AG20443 (cell line): ENCODE results near the gene TIMM22.

Experiments used
- DNase-seq: peaks from one replicate; pipeline ENCODE4 v3.0.0; 2012; ENCODE audit warnings: low spot score, mixed read lengths

TIMM22 gene

DNA sequence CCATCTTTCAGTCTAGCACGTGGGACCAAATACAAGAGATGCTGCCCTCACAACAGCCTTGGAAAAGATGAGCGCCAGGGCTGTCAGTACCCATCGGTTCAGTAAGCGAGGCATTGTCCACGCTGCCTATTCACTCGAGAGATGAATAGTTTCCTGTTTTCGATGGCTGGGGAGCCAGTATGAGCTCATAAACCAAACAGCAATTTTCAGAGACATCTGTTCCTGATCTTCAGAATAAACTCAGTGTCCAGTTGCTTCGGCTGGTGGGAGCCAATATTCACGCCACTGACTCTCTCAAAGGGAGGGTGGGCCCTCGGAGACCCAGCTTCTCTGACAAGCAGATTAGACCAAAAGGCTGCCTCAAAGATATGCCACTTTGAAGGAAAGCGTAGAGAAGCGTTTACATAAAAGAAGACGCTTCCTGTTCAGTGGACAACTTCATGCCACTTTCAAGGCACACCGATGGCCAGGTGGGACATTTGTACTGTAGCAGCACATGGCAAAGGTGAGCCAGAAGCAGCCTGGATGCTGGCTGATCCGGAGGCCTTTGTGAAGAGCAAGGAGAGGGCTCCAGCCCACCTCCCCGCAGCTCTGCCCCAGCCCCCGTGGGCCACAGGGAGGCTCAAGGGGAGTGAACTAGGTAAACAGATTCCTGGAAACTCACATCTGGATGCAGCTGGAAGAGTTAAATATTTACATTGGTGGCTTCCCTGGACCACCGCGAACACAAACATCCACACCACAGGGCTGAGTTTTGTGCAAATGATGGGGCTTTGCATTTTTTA is 6.0 kb downstream of the TIMM22 start:
- DNase-seq = peak; percentile 80

DNA sequence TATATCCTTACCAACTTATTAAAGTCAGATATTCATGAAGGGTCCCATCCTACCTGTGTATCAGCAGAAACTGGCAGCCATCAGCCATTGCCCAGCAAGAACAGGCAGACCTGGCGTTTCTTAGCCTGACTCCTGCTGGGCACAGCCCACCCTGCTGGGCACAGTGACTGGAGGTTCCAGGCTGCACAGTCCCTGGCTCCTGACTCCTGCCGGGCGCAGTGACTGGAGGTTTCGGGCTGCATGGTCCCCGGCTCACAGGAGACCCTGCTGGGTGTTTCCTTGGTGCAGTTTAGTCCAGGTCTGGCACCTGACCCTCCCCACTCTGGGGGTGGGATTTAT is 6.7 kb downstream of the TIMM22 start:
- DNase-seq = no peak

DNA sequence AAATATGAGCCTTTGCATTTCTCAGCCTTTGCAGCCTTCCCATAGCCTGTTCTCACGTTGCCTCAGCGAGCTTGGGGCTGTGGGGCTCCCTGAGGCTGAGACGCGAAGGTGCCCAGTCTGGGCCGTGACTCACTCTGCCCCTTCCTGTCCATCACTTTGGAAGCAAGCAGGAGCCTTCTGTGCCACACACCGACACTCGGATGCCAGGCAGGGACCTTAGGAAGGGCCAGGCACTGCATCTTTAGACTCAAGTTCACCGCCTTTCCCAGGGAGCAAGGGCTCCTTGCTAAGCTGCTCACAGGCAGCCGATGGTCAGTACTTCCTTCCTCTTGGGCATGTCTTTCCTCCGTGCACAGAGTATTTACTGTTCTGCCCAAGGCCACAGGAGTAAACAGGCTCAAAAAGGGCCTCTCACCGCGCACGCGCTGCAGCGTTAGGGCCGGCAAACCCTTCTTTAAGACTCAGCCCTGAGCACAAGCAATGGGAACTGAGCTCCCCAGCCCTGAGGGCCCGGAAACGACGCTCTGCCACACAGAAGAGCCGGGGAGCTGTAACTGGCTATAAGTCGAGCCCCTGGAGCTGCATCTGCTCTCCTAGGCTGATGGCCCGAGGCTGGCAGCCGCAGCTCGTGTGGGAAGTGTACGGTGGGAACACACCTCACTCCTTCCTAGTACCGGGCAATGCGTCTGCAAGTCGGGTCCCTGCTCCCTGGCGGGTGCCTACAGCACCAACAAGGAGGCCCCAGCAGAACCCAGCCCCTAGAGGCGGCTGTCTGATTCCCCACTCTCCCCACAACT is 7.2 kb downstream of the TIMM22 start:
- DNase-seq = no peak

DNA sequence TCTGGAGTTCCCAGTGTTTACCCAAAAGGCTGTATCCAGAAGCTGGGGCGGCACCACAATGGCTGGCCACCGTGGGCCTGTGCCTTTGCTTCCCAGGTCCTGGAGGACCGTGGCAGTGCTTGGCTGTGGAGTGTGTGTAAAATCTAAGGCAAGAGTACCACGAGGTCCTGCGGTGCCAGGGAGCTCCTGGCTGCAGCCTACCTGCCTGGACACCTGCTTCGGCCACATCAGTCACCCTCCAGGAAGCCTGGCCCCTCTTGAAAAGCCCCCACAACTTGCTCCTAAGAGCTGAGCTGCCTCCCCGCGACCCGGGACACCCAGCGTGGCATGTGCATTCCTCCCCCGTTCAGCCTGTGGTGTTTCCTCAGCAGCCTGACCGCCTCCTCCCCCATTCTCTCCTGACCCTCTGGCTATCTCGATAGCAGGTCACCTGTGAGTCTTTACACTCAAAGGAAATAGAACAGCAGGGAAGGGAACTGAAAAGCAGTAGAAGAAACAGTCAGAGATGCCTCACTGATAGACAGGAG is 7.9 kb downstream of the TIMM22 start:
- no peak for DNase-seq

DNA sequence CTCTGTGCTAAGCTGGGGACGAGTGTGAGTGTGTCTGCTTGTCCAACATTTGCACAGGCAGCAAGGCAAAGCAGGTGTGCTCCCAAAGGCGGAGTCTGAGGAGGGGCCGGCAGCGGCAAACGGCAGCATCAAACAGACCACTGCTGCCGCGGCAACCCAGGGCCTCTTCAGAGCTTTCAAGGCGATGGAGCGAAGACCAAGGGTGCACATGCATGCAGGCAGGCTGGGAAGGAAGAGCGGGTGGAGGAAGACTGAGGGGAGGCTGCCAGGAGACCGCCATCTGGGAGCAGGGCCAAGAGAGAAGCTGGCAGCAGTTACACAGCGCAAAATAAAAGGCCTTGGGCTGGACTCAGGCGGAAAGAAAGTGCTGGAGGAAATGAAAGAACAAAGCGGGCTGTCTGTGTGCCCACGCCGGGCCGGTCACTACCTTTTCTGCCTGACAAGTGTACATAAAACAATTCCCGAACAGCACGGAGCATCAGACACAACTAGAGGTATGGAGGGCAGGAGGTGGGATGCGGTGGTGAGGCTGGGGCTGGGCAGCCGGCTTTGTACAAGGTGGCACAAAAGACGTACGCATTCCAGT is 8.5 kb downstream of the TIMM22 start:
- DNase-seq = peak; percentile 50

DNA sequence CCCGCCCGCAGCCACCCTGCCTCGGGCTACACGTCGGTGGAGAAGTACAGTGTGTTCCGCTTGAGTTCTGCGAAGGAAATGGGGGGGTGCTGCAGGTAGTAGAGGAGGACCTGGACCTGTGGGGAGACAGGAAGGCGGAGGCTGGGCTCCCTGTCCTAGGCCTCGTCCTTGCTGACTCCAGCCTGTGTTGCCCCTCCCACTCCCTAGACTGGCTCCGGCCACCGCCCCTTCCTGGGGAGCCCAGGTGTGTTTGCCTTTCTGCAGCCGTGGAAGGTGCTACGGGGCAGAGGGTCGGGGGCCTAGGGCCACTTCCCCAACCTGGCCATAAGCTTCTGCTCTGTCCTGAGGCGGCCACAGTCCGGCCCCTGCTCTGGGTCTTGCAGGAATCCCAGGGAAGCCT is 9.1 kb downstream of the TIMM22 start:
- DNase-seq = no peak

DNA sequence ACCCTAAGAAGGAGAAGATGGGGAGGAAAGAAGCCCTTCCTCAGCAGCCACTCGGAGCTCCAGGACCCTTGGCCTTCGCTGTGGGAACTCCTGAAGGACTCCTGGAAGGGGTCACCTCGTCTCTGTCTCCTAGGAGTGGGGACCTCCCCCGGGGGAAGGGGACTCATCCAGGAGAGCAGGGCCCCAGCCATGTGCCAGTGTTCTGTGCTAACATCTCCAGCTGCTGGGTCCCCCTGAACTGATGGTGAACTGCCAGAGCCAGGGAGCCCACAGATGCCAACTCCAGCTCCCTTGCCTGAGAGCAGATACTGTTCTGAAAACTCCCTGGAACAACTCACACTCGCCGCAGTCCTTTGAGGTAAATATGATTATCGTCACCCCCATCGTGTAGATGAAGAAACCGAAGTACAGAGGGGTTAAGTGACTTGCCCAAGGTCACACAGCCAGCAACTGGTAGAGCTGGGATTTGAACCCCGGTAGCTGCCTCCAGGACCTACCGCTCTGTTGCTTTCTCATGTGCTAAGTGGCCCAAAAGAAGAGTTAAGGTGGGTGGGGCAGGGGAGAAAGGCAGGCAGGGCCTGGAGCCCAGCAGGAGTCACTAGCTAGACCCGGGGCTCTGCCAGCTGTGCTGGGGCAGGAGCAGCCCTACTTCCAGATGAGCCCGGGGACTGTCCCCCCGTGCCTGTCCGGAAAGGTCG is 10.5 kb downstream of the TIMM22 start:
- no peak for DNase-seq

DNA sequence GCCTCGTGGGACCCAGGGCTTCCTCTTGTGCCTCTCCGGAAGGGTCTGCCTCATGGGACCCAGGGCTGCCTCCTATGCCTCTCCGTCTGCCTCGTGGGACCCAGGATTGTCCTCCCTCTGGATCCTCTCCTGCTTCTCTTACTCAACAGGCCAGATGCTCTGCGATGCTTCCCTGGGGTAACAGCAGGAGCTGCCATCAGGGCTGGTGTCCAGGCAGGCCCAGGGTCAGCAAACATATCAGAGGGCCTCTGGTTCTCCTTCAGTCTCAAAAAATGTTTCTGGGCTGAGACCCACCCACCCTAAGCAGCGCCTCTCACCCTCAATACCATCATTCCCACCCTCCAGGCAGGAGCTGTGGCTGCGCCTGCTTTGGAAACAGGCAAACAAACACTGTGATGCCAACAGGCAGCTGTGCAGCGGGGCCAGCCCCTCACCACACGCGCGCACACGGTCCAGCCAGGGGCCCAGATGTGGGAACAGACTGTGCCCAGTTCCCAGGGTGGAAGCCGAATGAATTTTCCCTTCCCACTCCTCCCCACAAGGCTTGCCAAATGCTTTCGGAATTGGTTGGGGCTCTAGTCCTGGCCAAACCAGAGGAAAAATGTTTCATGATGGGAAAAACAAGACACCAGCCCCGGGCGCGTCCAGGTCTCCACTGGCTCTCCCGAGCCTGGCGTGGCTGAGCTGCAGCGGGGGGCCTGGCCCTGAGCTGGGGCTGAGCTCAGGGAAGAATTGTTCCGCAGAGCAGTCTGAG is 11.3 kb downstream of the TIMM22 start:
- DNase-seq = no peak

DNA sequence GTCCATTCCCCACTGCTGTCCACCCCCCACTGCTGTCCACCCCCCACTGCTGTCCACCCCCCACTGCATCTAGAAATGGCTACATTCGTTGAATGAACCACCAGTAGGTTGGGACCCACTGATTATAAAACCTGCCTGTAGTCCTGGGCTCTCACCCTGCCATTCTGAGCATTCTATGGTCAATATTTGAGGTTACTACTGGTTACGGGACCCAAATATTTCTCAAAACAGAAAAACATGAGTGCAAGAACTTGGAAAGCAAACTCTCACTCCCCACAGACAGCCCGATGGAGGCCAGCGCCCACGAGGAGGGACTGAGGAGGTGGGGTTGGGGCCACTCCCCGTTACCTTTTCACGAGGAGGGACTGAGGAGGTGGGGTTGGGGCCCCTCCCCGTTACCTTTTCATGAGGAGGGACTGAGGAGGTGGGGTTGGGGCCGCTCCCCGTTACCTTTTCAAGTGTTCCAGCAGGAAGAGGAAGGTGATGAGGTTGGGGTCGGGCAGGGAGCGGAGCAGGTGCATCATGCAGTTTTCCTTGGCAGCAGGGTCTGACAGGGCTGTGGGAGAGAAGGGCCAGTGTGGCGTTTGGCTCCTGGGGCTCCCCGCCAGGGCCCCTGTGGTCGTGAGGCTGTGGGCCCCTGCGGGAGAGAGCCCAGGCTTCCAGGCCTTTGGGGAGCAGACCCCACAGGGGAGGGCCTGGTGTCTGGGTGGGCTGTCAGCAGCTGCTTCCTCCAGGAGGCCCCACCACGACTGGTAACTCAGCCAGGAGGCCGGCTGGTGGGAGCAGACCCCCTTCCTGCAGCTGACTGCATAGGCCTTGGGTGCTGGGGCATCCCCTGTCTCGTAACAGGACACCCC is 12.5 kb downstream of the TIMM22 start:
- no peak for DNase-seq

DNA sequence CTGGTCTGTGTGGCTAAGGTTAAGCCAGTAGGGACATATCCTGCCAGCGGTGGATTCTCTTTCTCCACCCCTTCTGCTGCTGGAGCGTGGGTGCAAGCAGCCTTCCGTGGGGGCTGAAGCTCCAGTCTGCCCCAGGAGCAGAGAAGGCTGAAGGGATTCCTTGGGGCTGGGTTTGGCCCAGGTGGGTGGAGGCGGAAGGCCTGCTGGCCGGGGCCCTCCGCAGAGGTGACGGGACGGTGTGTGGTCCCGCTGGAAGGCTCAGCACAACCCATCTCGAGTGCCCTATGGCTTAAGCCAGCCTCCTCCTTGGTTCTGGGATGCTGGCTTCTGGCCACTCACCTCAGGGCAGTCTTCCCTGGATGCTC is 13.1 kb downstream of the TIMM22 start:
- no peak for DNase-seq

DNA sequence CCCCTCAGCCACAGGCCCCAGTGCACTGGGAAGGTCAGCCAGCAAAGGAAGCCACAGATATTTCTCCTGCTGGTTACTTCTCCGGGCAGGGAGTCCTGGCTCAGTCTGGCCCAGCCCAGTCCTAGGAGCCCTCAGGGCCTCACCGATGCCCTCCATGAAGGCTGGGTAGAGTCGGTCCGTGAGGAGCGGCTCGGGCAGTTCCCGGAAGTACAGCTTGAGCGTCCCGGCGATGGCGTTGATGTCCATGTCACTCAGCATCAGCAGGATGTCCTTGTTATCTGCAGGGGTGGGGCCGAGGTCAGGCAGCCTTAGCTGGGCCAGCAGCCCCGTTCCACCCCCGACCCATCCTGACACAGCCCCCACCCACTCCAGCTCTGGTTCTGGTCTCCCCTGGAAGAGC is 13.7 kb downstream of the TIMM22 start:
- no peak for DNase-seq

DNA sequence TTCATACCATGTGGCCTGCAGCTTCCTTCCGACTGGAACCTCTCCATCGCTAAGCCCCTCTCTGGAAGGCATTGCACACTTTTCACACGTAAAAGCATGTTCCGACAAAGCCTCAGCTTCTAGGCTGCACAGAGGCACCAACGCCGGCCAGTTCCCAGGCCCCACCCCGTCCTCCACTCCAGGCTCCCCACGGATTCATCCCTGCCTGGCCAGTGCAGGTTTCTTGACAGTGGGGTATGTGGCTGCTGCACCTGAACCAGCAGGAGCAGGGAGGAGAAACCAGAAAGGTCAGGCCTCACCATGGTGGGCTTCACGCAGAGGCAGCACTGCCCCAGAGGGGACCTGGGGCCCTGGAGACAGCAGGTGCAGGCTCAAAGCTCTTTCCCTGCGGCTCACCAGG is 14.2 kb downstream of the TIMM22 start:
- DNase-seq = no peak

DNA sequence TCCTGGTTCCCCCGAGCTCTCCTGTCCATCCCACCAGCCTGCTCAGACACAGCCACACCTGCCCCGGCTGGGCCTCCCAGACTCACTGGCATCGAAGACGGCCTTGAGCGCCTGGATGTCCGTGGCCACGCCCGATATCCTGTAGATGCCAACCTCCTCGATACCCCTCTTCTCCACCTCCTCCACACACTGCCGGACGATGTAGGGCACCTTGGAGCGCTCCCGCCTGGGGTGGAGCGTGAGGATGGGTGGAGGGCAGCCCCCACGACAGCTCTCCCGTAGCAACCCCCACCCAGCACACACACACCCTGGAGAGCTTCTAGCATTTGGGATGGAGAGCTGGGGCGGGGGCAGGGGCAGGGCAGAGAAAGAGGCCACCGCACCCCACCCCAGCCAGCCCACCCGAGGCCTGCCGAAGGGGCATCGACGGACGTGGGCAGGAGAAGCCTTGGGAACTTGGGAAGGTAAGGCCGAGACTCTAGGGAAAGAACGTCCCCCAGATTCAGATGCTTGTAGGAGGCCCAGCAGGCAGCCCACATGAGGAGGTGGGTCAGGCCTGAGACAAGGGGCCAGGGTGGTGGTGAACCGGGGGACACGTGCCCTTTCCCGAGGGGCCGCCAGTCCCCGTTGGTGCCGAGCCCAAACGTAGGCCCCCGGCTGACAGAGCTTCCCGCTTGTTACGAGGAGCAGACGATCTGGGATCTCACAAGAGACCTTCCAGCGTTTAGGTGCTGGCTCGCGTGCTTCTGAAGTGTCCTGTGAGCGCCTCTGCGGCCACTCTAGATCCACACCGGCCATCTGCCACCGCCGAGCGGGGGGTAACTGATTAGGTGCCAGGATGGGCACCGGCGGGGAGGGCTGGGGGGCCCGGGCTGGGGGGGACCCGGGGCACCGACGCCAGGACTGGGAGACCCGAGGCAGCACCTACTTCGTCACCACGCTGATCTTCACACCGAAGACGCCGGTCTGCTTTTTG is 15.1 kb downstream of the TIMM22 start:
- DNase-seq = no peak

DNA sequence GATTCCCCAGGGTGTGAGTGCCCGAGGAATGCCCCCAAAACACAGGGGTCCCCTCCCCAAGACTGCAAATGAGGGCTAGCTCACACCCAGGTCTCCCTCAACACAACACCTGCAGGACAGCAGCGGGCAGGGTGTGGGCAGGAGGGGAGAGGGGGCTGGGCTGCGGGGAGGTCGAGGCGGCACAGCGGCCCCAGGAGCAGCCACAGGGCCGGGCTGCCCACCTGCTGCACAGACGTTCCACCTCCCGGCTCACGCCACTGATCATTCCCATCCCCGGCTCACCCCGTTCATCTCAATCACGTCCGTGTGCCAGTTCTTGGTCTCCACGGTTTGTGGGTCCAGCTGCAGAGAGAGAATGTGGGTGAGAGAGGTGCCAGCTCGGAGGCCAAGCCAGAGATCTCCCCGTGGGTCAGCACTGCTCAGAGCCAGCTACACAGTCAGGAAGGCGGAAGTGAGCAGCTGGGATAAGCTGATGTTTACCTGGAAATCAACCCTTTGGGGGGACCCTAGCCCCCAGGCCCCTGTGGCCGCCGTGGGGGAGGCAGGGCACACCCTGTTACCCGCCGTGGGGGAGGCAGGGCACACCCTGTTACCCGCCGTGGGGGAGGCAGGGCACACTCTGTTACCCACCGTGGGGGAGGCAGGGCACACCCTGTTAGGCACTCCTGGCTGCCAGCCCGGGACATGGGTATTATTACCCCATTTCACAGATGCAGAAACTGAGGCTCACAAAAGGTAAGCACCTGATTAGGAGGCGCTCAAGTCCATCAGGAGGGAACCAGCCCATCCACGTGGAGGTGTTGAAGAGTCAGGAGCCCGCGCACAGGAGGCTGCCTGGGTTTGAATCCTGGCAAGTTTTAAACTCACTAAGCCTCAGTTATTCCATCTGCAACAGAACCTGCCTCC is 16.1 kb downstream of the TIMM22 start:
- no peak for DNase-seq

DNA sequence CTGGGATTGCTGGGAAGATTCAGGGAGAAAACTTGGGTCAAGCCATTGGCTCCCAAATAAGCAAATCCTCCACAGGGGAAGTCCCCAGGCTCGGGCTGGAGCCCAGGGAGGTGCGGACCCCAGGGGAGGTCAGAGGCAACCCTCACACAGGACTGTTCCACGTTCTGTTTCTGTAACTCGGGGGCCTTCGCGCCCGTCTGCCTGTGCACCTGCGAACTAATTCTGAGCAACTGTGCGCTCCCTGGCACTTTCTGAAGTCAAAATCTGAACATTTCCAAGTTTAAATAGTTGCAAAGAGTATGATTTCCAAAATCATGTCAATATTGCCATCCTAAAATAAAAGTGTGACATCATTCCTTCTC is 16.8 kb downstream of the TIMM22 start:
- no peak for DNase-seq

DNA sequence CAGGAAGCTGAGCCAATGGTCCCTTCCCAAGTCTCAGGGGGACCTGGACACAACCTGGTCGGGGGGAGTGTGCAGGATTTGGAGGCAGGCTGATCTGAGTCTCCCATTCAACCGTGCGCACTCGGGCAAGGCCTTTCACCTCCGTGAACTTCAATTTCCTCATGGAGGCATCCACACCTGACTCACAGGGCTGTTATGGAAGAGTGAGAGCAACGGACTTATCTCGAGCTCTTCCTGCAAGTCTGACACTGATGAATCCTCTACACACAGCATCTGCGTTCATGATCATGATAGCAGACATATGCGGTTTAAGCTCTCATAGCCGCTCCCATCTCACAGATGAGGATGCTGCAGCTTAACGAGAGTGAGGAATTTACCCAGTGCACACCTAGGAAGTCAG is 21.6 kb downstream of the TIMM22 start:
- no peak for DNase-seq

DNA sequence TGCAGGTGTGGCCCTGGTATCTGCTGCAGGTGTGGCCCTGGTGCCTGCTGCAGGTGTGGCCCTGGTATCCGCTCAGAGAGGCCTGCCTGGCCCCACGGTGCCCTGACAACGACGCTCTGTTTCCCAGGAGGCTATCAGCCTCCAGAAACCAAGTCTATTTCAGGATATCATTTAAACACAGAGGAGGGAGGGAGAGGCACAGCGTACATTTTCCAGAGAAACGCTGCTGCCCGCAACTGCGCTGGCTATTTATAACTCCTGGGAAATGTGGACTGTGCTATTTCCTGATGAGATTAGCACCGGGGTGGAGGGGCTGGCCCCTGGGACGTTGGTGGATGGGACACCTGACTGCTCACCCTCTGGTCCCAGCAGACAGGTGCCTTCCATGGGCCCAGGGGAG is 22.5 kb downstream of the TIMM22 start:
- no peak for DNase-seq

DNA sequence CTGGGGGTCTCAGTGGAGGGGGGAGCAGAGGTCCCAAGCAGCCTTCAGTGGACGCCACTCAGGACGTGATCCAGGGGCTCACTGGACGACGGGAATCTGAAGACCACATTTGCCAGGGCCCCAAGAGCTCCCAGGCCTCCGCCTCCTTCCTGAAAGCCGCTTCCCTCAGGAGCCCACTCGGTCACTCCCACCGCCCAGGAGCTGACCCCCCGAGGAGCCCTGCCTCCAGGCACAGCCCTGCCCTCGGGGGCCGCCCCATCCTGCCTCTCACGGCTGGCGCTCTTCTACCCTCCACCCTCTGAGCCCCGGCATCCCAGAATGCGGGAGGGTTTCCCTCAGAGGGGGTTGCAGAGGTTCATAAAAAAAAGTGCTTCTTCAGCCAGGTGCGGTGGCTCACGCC is 24.2 kb downstream of the TIMM22 start:
- DNase-seq = no peak
